ENCODE results near the gene NCKAP5. TPM values are rescaled to one million over a fixed set of nuclear protein-coding genes. Genes with fewer than 3 reads are reported as not detected.

The NCKAP5 gene
- total RNA-seq, 1 donor from 2014 or later: 0.26 TPM

GRCh38 chr2:133526530-133527300 is 41.5 kb downstream of the NCKAP5 start:
- TF ChIP-seq CTCF (IDR thresholded peaks at IDR 0.05; ENCODE audit: insufficient read depth, low read length, severe bottlenecking): no peak
- no peak for FAIRE-seq
- no peak overlapping the region for H3K4me3 ChIP-seq (ENCODE audit: low read depth, low read length)

GRCh38 chr2:133525613-133526529 is 42.4 kb downstream of the NCKAP5 start:
- no peaks in the 10 kb centered on the region for H3K27me3 ChIP-seq (ENCODE audit: control insufficient read depth, insufficient read depth, low read length)
- no peak for TF ChIP-seq CTCF (IDR thresholded peaks at IDR 0.05; ENCODE audit: insufficient read depth, low read length, severe bottlenecking)
- no peak for FAIRE-seq
- DNase-seq (ENCODE audit: low read depth): no peak
- H3K4me3 ChIP-seq (ENCODE audit: low read depth, low read length): no peak overlapping the region
- H3K36me3 ChIP-seq (ENCODE audit: control insufficient read depth, insufficient read depth, low read length): no peaks in the 10 kb centered on the region

More at GRCh38 chr2:133526530-133527300, 41.5 kb downstream of the NCKAP5 start:
- DNase-seq (ENCODE audit: low read depth): no peak
- no peaks in the 10 kb centered on the region for H3K36me3 ChIP-seq (ENCODE audit: control insufficient read depth, insufficient read depth, low read length)
- no peaks in the 10 kb centered on the region for H3K27me3 ChIP-seq (ENCODE audit: control insufficient read depth, insufficient read depth, low read length)

- H3K4me3 ChIP-seq (ENCODE audit: low read depth, low read length): no peak overlapping the region
- FAIRE-seq (no peak), DNase-seq (ENCODE audit: low read depth) (no peak)
- no peaks in the 10 kb centered on the region for H3K27me3 ChIP-seq (ENCODE audit: control insufficient read depth, insufficient read depth, low read length)
- H3K36me3 ChIP-seq (ENCODE audit: control insufficient read depth, insufficient read depth, low read length): no peaks in the 10 kb centered on the region
- TF ChIP-seq CTCF (IDR thresholded peaks at IDR 0.05; ENCODE audit: insufficient read depth, low read length, severe bottlenecking): no peak
Measured at GRCh38 chr2:133525090-133525489, 43.2 kb downstream of the NCKAP5 start.

GRCh38 chr2:133523406-133523805 is 44.9 kb downstream of the NCKAP5 start:
- TF ChIP-seq CTCF (IDR thresholded peaks at IDR 0.05; ENCODE audit: insufficient read depth, low read length, severe bottlenecking): no peak
- Histone ChIP-seq H3K4me3 (ENCODE audit: low read depth, low read length) (no peak overlapping the region), H3K36me3 (ENCODE audit: control insufficient read depth, insufficient read depth, low read length) (no peaks in the 10 kb centered on the region), H3K27me3 (ENCODE audit: control insufficient read depth, insufficient read depth, low read length) (no peaks in the 10 kb centered on the region)
- no peak for FAIRE-seq
- DNase-seq (ENCODE audit: low read depth): no peak

GRCh38 chr2:133522204-133522603 is 46.1 kb downstream of the NCKAP5 start:
- TF ChIP-seq CTCF (IDR thresholded peaks at IDR 0.05; ENCODE audit: insufficient read depth, low read length, severe bottlenecking): no peak
- FAIRE-seq (no peak), DNase-seq (ENCODE audit: low read depth) (no peak)
- Histone ChIP-seq H3K4me3 (ENCODE audit: low read depth, low read length) (no peak overlapping the region), H3K36me3 (ENCODE audit: control insufficient read depth, insufficient read depth, low read length) (no peaks in the 10 kb centered on the region), H3K27me3 (ENCODE audit: control insufficient read depth, insufficient read depth, low read length) (no peaks in the 10 kb centered on the region)

Data from bronchial epithelial cell (primary cell).